Lung (tissue), 12 donors: Measurements from ENCODE around the gene NPFFR1. TPM values are rescaled to one million over a fixed set of nuclear protein-coding genes. Genes with fewer than 3 reads are reported as not detected.
"Not testable (repeated sequence)": the region's sequence is repeated elsewhere in the genome, so short reads cannot be mapped to it uniquely, and the experiment has no call there.

Experiments
- ATAC-seq: fragments of 200-7000 bp; cut with Tn5 transposase; one replicate; pipeline ENCODE4 v1.9.1; 2020; ENCODE audit warnings: moderate number of reproducible peaks; ENCODE audit not compliant: insufficient read depth, low FRiP score
- DNase-seq, 3 donors: peaks; one replicate each; pipeline ENCODE4 v3.0.0-alpha.2; 2013 to 2017
- H3K27ac ChIP-seq, 2 donors: one replicate each; pipeline ENCODE4 v1.5.1; 2013; ENCODE audit warnings: mild to moderate bottlenecking in 2 of 2, moderate library complexity in 2 of 2, control low read depth in 1 of 2, inconsistent platforms in 1 of 2, low read depth in 1 of 2, low read length in 1 of 2
- H3K27me3 ChIP-seq, 3 donors: one replicate each; pipeline ENCODE4 v1.5.1; 2013; ENCODE audit warnings: low read length in 2 of 3; ENCODE audit not compliant: control insufficient read depth in 3 of 3, insufficient read depth in 3 of 3
- H3K36me3 ChIP-seq, 4 donors: one replicate each; pipeline ENCODE4 v1.5.1; 2013; ENCODE audit warnings: low read length in 4 of 4, mild to moderate bottlenecking in 1 of 4, moderate library complexity in 1 of 4; ENCODE audit not compliant: control insufficient read depth in 4 of 4, insufficient read depth in 4 of 4
- H3K4me1 ChIP-seq, 5 donors: one replicate each; pipeline ENCODE4 v1.5.1; 2013; ENCODE audit warnings: low read length in 5 of 5, mild to moderate bottlenecking in 2 of 5, moderate library complexity in 1 of 5; ENCODE audit not compliant: control insufficient read depth in 5 of 5, insufficient read depth in 5 of 5
- H3K4me3 ChIP-seq: one replicate; pipeline ENCODE4 v1.5.1; 2013; ENCODE audit warnings: mild to moderate bottlenecking, control low read depth, moderate library complexity
- H3K9ac ChIP-seq, 2 donors: one replicate each; pipeline ENCODE4 v1.5.1; 2013; ENCODE audit warnings: low read length in 2 of 2, control low read depth in 1 of 2; ENCODE audit not compliant: insufficient read depth in 1 of 2
- H3K9me3 ChIP-seq, 4 donors: one replicate each; pipeline ENCODE4 v1.5.1; 2013; ENCODE audit warnings: low read length in 3 of 4, mild to moderate bottlenecking in 1 of 4, moderate library complexity in 1 of 4; ENCODE audit not compliant: control insufficient read depth in 4 of 4, insufficient read depth in 3 of 4
- WGBS, 2 donors: extraction: QIAGEN DNeasy Blood & Tissue Kit; methylation state at CpG; one replicate each; pipeline ENCODE4 v1.1.7; 2013; 5-methylcytosine and 5-hydroxymethylcytosine counted together
- polyA plus RNA-seq, 2 donors: library from polyadenylated mRNA; stranded (reverse); fragments of 200-250 nt; gene quantifications; one replicate each; pipeline ENCODE4 v1.2.1, GENCODE V29; 2013
- total RNA-seq, 2 donors: library from RNA; depleted of rRNA in 1 of 2; stranded (reverse); fragments of >200 nt in 1 of 2; gene quantifications; one replicate each; pipeline ENCODE4 v1.2.1, GENCODE V29; 2014 to 2021
- TF ChIP-seq, protein P1 (sequence below): IDR thresholded peaks from 2 replicates; pipeline ENCODE4 v1.5.1; 2012; ENCODE audit warnings: mild to moderate bottlenecking; ENCODE audit errors: control extremely low read depth, extremely low read depth
- donor health status: control.
- donor health status: control.
- donor health status: Bipolar disorder and iron deficiency.
- donor health status: healthy.
- donor health status: DM: yes; HTN: yes; CAD: no.

The NPFFR1 gene
- total and polyA plus RNA-seq, 4 donors, result 0.12 to 2.2 (median 0.14) TPM

DNA sequence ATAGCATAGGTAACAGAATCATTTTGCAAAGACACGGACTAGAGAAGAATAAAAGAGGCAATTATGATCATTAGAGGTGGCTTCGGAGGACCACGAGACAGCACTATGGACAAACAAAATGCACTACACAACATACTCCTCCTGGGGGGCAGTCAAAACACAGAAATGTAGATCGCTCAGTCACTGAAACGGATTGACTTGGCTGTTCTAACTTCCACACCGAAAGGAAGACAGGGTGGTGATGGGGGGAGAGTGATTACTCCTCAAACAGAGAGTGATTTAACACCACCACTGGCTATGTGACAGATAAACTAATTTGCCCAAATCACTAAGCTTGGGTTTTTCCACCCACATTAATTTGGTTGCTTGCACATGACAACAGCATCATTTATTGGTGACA, 36.4 kb downstream of the NPFFR1 start:
- TF ChIP-seq, protein P1, sequence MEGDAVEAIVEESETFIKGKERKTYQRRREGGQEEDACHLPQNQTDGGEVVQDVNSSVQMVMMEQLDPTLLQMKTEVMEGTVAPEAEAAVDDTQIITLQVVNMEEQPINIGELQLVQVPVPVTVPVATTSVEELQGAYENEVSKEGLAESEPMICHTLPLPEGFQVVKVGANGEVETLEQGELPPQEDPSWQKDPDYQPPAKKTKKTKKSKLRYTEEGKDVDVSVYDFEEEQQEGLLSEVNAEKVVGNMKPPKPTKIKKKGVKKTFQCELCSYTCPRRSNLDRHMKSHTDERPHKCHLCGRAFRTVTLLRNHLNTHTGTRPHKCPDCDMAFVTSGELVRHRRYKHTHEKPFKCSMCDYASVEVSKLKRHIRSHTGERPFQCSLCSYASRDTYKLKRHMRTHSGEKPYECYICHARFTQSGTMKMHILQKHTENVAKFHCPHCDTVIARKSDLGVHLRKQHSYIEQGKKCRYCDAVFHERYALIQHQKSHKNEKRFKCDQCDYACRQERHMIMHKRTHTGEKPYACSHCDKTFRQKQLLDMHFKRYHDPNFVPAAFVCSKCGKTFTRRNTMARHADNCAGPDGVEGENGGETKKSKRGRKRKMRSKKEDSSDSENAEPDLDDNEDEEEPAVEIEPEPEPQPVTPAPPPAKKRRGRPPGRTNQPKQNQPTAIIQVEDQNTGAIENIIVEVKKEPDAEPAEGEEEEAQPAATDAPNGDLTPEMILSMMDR, result no peak
- ATAC-seq (no peak), DNase-seq (no peak)
- WGBS, 2 donors, result 78% methylated on average over 6 of the region's 6 CpGs
- H3K9me3 ChIP-seq, result no peaks in the 10 kb centered on the region
- no peak overlapping the region for H3K27ac ChIP-seq
- no peaks in the 10 kb centered on the region for H3K36me3 ChIP-seq
- H3K27me3 ChIP-seq, result peaks cover 0 to 12% (median 4%) of the 10 kb centered on the region in 3 donors
- H3K9ac ChIP-seq, result no peak overlapping the region
- H3K4me1 ChIP-seq, result no peaks in the 10 kb centered on the region
- H3K4me3 ChIP-seq, result no peak overlapping the region

DNA sequence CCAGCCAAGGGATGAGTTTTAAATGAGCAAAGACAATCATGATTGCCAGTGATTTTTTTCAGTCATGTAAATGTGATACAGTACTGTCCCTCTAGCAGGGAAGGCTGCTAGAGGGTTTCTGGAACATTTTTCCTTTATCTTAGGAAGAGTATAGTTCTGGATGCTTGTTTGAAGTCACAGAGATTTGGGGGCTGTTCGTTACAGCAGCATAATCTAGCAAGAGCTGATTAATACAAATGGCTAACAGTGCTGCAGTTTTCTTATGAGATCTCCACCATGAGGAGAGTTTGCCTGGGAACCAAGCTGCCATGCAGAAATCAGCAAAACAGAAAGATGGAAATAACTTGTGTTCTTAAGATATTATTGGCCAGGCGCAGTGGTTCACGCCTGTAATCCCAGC, 42.7 kb downstream of the NPFFR1 start:
- H3K9me3 ChIP-seq, result no peaks in the 10 kb centered on the region
- 96 to 100% methylated on average over 3 of the region's 3 CpGs for WGBS, 2 donors
- no peaks in the 10 kb centered on the region for H3K36me3 ChIP-seq
- TF ChIP-seq, protein P1, result no peak
- DNase-seq, result no peak
- H3K27ac ChIP-seq, result no peak overlapping the region
- no peak overlapping the region for H3K4me3 ChIP-seq
- no peak overlapping the region for H3K9ac ChIP-seq
- no peak for ATAC-seq
- peaks cover 0 to 4% (median 3%) of the 10 kb centered on the region in 3 donors for H3K27me3 ChIP-seq
- no peaks in the 10 kb centered on the region for H3K4me1 ChIP-seq

DNA sequence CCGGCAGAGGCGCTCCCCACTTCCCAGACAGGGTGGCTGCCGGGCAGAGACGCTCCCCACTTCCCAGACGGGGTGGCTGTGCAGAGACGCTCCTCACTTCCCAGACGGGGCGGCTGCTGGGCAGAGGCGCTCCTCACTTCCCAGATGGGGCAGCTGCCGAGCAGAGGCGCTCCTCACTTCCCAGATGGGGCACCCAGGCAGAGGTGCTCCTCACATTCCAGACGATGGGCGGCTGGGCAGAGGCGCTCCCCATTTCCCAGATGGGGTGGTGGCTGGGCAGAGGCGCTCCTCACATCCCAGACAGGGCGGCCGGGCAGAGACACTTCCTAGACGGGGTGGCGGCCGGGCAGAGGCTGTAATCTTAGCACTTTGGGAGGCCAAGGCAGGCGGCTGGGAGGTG, 43.8 kb downstream of the NPFFR1 start:
- not testable (repeated sequence) for H3K9ac ChIP-seq, H3K36me3 ChIP-seq, H3K4me1 ChIP-seq, ATAC-seq, H3K9me3 ChIP-seq, H3K27me3 ChIP-seq, H3K27ac ChIP-seq, DNase-seq, H3K4me3 ChIP-seq
- 89 to 98% methylated on average over 18 to 21 of the region's 21 CpGs for WGBS, 2 donors

DNA sequence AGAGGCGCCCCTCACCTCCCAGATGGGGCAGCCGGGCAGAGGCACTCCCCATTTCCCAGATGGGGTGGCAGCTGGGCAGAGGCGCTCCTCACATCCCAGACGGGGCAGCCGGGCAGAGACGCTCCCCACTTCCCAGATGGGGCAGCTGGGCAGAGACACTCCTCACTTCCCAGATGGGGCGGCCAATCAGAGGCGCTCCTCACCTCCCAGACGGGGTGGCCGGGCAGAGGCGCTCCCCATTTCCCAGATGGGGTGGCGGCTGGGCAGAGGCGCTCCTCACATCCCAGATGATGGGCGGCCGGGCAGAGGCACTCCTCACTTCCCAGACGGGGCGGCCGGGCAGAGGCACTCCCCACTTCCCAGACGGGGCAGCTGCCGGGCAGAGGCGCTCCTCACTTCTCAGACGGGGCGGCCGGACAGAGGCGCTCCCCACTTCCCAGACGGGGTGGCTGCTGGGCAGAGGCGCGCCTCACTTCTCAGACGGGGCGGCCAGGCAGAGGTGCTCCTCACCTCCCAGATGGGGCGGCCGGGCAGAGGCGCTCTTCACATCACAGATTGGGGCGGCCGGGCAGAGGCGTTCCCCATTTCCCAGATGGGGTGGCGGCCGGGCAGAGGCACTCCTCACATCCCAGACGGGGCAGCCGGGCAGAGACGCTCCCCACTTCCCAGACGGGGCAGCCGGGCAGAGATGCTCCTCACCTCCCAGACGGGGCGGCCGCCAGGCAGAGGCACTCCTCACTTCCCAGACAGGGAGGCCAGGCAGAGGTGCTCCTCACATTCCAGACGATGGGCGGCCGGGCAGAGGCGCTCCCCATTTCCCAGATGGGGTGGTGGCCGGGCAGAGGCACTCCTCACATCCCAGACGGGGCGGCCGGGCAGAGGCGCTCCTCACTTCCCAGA, 44.5 kb downstream of the NPFFR1 start:
- 92 to 96% methylated on average over 46 to 55 of the region's 55 CpGs for WGBS, 2 donors
- ATAC-seq, DNase-seq, H3K9ac ChIP-seq, H3K27me3 ChIP-seq, H3K27ac ChIP-seq, H3K9me3 ChIP-seq, H3K4me1 ChIP-seq, H3K4me3 ChIP-seq, H3K36me3 ChIP-seq: not testable (repeated sequence)

DNA sequence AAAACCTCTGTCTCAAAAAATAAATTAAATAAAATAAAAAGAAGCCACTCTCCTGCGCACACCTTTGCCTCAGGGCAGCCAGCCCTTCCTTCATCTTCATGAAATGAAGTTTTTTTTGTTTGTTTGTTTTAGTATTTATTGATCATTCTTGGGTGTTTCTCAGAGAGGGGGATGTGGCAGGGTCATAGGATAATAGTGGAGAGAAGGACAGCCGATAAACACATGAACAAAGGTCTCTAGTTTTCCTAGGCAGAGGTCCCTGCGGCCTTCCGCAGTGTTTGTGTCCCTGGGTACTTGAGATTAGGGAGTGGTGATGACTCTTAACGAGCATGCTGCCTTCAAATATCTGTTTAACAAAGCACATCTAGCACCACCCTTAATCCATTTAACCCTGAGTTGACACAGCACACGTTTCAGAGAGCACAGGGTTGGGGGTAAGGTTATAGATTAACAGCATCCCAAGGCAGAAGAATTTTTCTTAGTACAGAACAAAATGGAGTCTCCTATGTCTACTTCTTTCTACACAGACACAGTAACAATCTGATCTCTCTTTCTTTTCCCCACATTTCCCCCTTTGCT, 45.8 kb downstream of the NPFFR1 start:
- 67 to 82% methylated on average over 6 of the region's 6 CpGs for WGBS, 2 donors
- H3K36me3 ChIP-seq, H3K27me3 ChIP-seq, H3K9ac ChIP-seq, ATAC-seq, H3K4me3 ChIP-seq, H3K9me3 ChIP-seq, H3K27ac ChIP-seq, DNase-seq: not testable (repeated sequence)
- H3K4me1 ChIP-seq, result peaks cover 0 to 12% (median 0%) of the 10 kb centered on the region in 5 donors
